ENCODE data around the gene TECTB.

The TECTB gene

GRCh38 chr10:112311481-112311880 is 28.3 kb downstream of the TECTB start:
- no peak for DNase-seq (ENCODE audit: low spot score)

- no peak for DNase-seq (ENCODE audit: low spot score)
Measured at GRCh38 chr10:112313234-112313633, 30.0 kb downstream of the TECTB start.

- DNase-seq (ENCODE audit: low spot score) = no peak
Measured at GRCh38 chr10:112313911-112314310, 30.7 kb downstream of the TECTB start.

GRCh38 chr10:112314822-112315474 is 31.7 kb downstream of the TECTB start:
- DNase-seq (ENCODE audit: low spot score) = peak; percentile 85

GRCh38 chr10:112327678-112328077 is 44.5 kb downstream of the TECTB start:
- DNase-seq (ENCODE audit: low spot score) = no peak

GRCh38 chr10:112330162-112330561 is 47.0 kb downstream of the TECTB start:
- no peak for DNase-seq (ENCODE audit: low spot score)

- DNase-seq (ENCODE audit: low spot score) = no peak
Measured at GRCh38 chr10:112330607-112331160, 47.5 kb downstream of the TECTB start.

- DNase-seq (ENCODE audit: low spot score) = no peak
Measured at GRCh38 chr10:112332022-112332421, 48.8 kb downstream of the TECTB start.

GRCh38 chr10:112332509-112333228 is 49.5 kb downstream of the TECTB start:
- DNase-seq (ENCODE audit: low spot score) = no peak

- DNase-seq (ENCODE audit: low spot score) = no peak
Measured at GRCh38 chr10:112333452-112333851, 50.3 kb downstream of the TECTB start.

GRCh38 chr10:112335111-112335867 is 52.1 kb downstream of the TECTB start:
- DNase-seq (ENCODE audit: low spot score) = no peak

GRCh38 chr10:112335868-112336265 is 52.7 kb downstream of the TECTB start:
- DNase-seq (ENCODE audit: low spot score) = no peak

GRCh38 chr10:112336556-112337201 is 53.5 kb downstream of the TECTB start:
- DNase-seq (ENCODE audit: low spot score) = no peak

GRCh38 chr10:112338957-112339356 is 55.8 kb downstream of the TECTB start:
- DNase-seq (ENCODE audit: low spot score) = no peak

- no peak for DNase-seq (ENCODE audit: low spot score)
Measured at GRCh38 chr10:112340601-112341000, 57.4 kb downstream of the TECTB start.

- DNase-seq (ENCODE audit: low spot score) = no peak
Measured at GRCh38 chr10:112343056-112343806, 60.0 kb downstream of the TECTB start.

- DNase-seq (ENCODE audit: low spot score) = no peak
Measured at GRCh38 chr10:112344261-112344660, 61.1 kb downstream of the TECTB start.

GRCh38 chr10:112345202-112345601 is 62.0 kb downstream of the TECTB start:
- DNase-seq (ENCODE audit: low spot score) = no peak

GRCh38 chr10:112345743-112346142 is 62.5 kb downstream of the TECTB start:
- DNase-seq (ENCODE audit: low spot score) = no peak

- DNase-seq (ENCODE audit: low spot score) = no peak
Measured at GRCh38 chr10:112346774-112347173, 63.6 kb downstream of the TECTB start.
